A673 (cell line): ENCODE results near the gene UQCRC2. TPM values are rescaled to one million over a fixed set of nuclear protein-coding genes. Genes with fewer than 3 reads are reported as not detected.

Experiments used
- BruUV-seq: library from RNA; stranded (reverse); fragments of 400-500 nt; replicated peaks from 2 replicates; lab custom pipeline; 2021; lab: Mats Ljungman, UMichigan
- CTCF ChIA-PET: fragments of 300-600 bp; sonication (Branson Sonifier 250); formaldehyde crosslinking; loops from one replicate; lab custom pipeline; 2022; ENCODE audit warnings: antibody characterized with exemption; lab: Charles Lee
- POLR2A ChIA-PET: fragments of 300-600 bp; sonication (Branson Sonifier 250); formaldehyde crosslinking; loops from one replicate; lab custom pipeline; 2022; ENCODE audit warnings: antibody characterized with exemption; ENCODE audit not compliant: low non-redundant PET; lab: Charles Lee
- DNase-seq: peaks from one replicate; pipeline ENCODE4 v3.0.0-alpha.2; 2015; ENCODE audit warnings: low spot score
- H3K27ac ChIP-seq: fragments of 200-600 bp; sonication (generic); 2 replicates; pipeline ENCODE4 v1.5.1; 2016; ENCODE audit warnings: mixed run types, low read depth, mild to moderate bottlenecking, mixed read lengths, antibody characterized with exemption, low read length; ENCODE audit not compliant: poor library complexity, severe bottlenecking
- H3K27me3 ChIP-seq: fragments of 200-600 bp; sonication (generic); replicated peaks from 2 replicates; pipeline ENCODE4 v1.6.1; 2017; ENCODE audit warnings: mixed run types, low read depth, mild to moderate bottlenecking, mixed read lengths, antibody characterized with exemption, low read length; ENCODE audit not compliant: insufficient read depth, poor library complexity
- H3K36me3 ChIP-seq: fragments of 200-600 bp; sonication (generic); 2 replicates; pipeline ENCODE4 v1.6.1; 2016; ENCODE audit warnings: mixed run types, mild to moderate bottlenecking, mixed read lengths, antibody characterized with exemption, low read length; ENCODE audit not compliant: insufficient read depth, poor library complexity, severe bottlenecking
- H3K4me1 ChIP-seq: fragments of 200-600 bp; sonication (generic); 2 replicates; pipeline ENCODE4 v1.6.1; 2017; ENCODE audit warnings: mixed run types, mild to moderate bottlenecking, mixed read lengths, antibody characterized with exemption, low read length; ENCODE audit not compliant: insufficient read depth, poor library complexity, severe bottlenecking
- H3K4me3 ChIP-seq: fragments of 200-600 bp; sonication (generic); 2 replicates; pipeline ENCODE4 v1.5.1; 2016; ENCODE audit warnings: low read depth, mixed run types, mild to moderate bottlenecking, mixed read lengths, low read length; ENCODE audit not compliant: poor library complexity, severe bottlenecking
- H3K9me3 ChIP-seq: fragments of 200-600 bp; sonication (generic); 2 replicates; pipeline ENCODE4 v1.6.1; 2016; ENCODE audit warnings: mixed run types, low read depth, mild to moderate bottlenecking, mixed read lengths, antibody characterized with exemption, low read length; ENCODE audit not compliant: poor library complexity, severe bottlenecking
- CTCF ChIP-seq: fragments of 300-800, 200-600 bp; sonication (generic); conservative IDR thresholded peaks from 2 replicates; pipeline ENCODE4 v1.5.1; 2017; ENCODE audit warnings: low read depth, mild to moderate bottlenecking, antibody characterized with exemption, low read length, moderate library complexity, mixed read lengths
- EZH2 ChIP-seq: fragments of 200-600 bp; sonication (generic); IDR thresholded peaks from 2 replicates; pipeline ENCODE4 v1.6.1; 2017; ENCODE audit warnings: borderline replicate concordance, low read depth, mild to moderate bottlenecking, mixed read lengths, antibody characterized with exemption, low read length; ENCODE audit not compliant: poor library complexity, severe bottlenecking
- intact Hi-C: fragments of 100-400 bp; cut with micrococcal nuclease; formaldehyde crosslinking; loops from one replicate; pipeline ENCODE4 v1.10.0; 2022; ENCODE audit not compliant: unreplicated experiment
- total RNA-seq: library from RNA; stranded (reverse); gene quantifications from 2 replicates; pipeline ENCODE4 v1.2.3, GENCODE V29; 2021

UQCRC2 gene
- total RNA-seq, 1 experiment from 2014 or later: 311 TPM

- ChIA-PET CTCF (no interaction called here), POLR2A (no interaction called here)
- peak overlapping the region; percentile 74 for H3K4me3 ChIP-seq
- H3K36me3 ChIP-seq: peaks cover 11% of the 10 kb centered on the region
- peak overlapping the region; percentile 98 for H3K27ac ChIP-seq
- no peak for TF ChIP-seq EZH2
- TF ChIP-seq CTCF: no peak
- H3K27me3 ChIP-seq: no peaks in the 10 kb centered on the region
- intact Hi-C loops: loop anchor here (2.0 to 5.0 kb wide), 2 partner anchors 120 to 237 kb away; no protein-coding TSS in a partner anchor
- peak; percentile 87 for DNase-seq
- peaks cover 12% of the 10 kb centered on the region for H3K4me1 ChIP-seq
- H3K9me3 ChIP-seq: no peaks in the 10 kb centered on the region
- TSS peak; percentile 75 for BruUV-seq
Measured at GRCh38 chr16:21952040-21952792, 945 bp upstream of the UQCRC2 start.

- DNase-seq: no peak
- TF ChIP-seq EZH2: no peak
- TF ChIP-seq CTCF: no peak
- Histone ChIP-seq H3K27ac (peak overlapping the region; percentile 98), H3K4me1 (peaks cover 12% of the 10 kb centered on the region), H3K4me3 (peak overlapping the region; percentile 74), H3K27me3 (no peaks in the 10 kb centered on the region), H3K9me3 (no peaks in the 10 kb centered on the region), H3K36me3 (peaks cover 24% of the 10 kb centered on the region)
- BruUV-seq: TSS peak; percentile 72
- ChIA-PET CTCF (interaction anchor here (0.6 to 1.0 kb wide), 2 partner anchors 146 to 235 kb away, joined by 3 read pairs; no protein-coding TSS in a partner anchor), POLR2A (interaction anchor here (0.6 kb wide), 1 partner anchor 141 kb away, joined by 10 read pairs; no protein-coding TSS in a partner anchor)
- intact Hi-C loops: loop anchor here (2.0 to 5.0 kb wide), 2 partner anchors 119 to 235 kb away; no protein-coding TSS in a partner anchor
Measured at GRCh38 chr16:21953541-21953902, 361 bp downstream of the UQCRC2 start.

- no peaks in the 10 kb centered on the region for H3K9me3 ChIP-seq
- intact Hi-C loops: no loop called here
- no TSS peak for BruUV-seq
- no peak overlapping the region for H3K4me3 ChIP-seq
- H3K4me1 ChIP-seq: peaks cover 5% of the 10 kb centered on the region
- POLR2A ChIA-PET: no interaction called here
- H3K27me3 ChIP-seq: no peaks in the 10 kb centered on the region
- H3K27ac ChIP-seq: no peak overlapping the region
- CTCF ChIA-PET: no interaction called here
- DNase-seq: no peak
- TF ChIP-seq EZH2: no peak
- no peak for TF ChIP-seq CTCF
- H3K36me3 ChIP-seq: peaks cover 62% of the 10 kb centered on the region
Measured at GRCh38 chr16:21957714-21958346, 4.7 kb downstream of the UQCRC2 start.
